ENCODE results near the gene WBP1.
"Not testable (repeated sequence)": the region's sequence is repeated elsewhere in the genome, so short reads cannot be mapped to it uniquely, and the experiment has no call there.

The WBP1 gene

GRCh38 chr2:74482801-74483674 lies 24.8 kb downstream of the WBP1 start, which contains the start of the genes CCDC142 and TTC31:
Gene CCDC142 (minus strand): TSS chr2:74482998. CDS start chr2:74482837, 161 bp downstream.
Gene TTC31 (plus strand): TSS chr2:74483081. CDS start chr2:74483096, 15 bp downstream.
- DNase-seq (ENCODE audit: low read depth, low spot score) = peak; percentile 85

GRCh38 chr2:74483675-74484164 lies 25.5 kb downstream of the WBP1 start:
- not testable (repeated sequence) for DNase-seq (ENCODE audit: low read depth, low spot score)

DNA sequence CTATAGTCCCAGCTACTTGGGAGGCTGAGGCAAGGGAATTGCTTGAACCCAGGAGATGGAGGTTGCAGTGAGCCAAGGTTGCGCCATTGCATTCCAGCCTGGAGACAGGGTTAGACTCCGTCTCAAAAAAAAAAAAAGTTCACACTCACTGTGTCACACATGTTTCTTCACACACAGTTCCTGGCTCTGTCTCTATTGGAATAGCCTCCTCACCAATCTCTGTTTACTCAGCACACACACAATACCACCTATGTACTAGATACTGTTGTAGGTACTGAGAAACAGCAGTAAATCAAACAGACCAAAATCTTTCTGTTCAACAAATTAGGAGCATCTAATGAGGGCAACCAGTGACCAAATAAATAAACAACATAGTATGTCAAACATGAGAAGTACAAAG lies 27.9 kb downstream of the WBP1 start:
- DNase-seq (ENCODE audit: low read depth, low spot score) = no peak

GRCh38 chr2:74488643-74489481 lies 30.6 kb downstream of the WBP1 start:
- no peak for DNase-seq (ENCODE audit: low read depth, low spot score)

DNA sequence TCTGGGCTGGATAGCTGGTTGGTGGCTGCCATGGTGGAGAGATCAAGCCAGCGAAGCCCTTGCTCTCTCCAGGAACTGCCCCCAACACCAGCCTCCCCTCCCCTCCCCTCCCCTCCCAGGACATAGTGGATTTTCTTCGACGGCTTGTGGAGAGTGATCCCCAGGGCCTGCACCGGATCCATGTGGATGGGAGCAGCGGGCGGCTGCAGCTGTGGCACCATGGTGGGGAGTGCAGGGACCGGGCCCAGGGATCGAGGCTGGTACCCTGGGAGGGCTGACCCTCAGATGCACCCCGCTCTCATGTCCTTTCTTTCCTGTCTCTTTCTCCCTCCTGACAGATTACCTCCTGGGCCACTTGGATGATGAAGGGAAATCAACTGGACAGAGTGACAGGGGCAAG lies 31.7 kb downstream of the WBP1 start:
- DNase-seq (ENCODE audit: low read depth, low spot score) = no peak

DNA sequence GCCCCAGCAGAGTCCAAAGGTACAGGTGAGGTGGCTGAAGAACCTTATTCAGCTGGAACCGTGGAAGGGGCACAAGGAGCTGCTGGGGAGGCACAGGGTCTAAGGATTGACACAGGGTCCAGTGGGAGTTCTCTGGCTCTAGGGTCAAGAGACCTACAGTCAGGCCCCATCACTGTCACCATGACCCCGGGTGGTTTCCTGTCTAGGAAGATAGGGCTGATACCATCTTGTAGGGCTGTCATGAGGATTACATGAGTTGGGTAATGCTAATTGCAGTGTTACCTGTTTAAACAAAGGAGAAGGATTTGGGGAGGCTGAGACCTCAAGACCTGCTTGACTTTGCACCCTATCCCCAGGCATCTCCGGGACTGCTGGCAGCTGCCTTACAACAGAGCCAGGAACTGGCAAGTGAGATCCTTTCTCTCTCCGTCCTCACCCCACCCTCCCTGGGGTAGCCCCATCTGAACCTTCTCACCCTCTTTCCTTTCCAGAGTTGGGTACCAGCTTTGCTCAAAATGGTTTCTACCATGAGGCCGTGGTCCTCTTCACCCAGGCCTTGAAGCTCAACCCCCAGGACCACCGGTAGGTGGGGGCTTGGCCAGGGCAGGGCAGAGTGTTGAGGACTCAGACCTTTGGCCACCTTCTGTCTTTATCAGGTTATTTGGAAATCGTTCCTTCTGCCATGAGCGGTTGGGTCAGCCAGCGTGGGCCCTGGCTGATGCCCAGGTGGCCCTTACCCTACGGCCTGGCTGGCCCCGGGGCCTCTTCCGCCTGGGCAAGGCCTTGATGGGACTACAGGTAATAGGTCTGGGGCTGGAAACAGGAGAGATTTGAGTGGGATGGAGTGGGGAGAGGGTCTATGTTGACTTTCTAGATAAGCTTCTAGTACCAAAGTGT lies 33.7 kb downstream of the WBP1 start:
- DNase-seq (ENCODE audit: low read depth, low spot score) = no peak

- no peak for DNase-seq (ENCODE audit: low read depth, low spot score)
Measured at GRCh38 chr2:74493546-74493945, 35.3 kb downstream of the WBP1 start.

- DNase-seq (ENCODE audit: low read depth, low spot score) = no peak
Measured at GRCh38 chr2:74495440-74495839, 37.2 kb downstream of the WBP1 start.

DNA sequence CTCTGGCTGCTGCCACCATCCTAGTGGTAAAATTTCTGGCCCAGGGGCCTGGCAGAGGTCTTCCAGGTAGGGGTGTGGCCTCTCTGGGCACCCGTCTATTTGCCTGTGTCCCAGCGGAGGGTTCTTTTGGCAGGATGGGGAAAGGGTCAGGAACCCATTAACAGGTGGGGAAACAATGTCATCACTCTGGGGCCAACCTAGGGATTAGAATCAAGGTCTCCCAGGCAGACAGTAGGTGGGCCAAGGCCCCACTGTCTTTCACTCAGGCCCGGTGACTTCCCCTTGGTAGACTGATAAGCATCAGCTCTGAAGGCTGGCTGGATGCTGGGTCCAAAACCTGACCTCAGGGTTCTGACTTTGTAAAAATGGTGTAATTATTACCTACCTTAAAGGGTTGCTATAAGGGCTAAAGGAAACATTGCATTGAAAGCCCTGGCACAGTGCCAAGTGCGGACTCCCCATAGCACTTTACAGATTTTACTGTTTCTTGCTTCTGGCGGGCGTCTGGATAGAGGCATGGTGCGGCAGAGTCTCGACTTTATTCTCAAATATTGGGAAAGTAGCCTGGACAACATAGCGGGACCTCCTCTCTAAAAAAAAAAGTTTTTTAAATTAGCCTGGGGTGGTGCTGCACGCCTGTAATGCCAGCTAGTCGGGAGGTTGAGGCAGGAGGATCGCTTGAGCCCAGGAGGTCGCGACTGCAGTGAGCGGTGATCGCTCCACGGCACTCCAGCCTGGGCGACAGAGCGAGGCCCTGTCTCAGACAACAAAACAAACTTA lies 38.9 kb downstream of the WBP1 start:
- no peak for DNase-seq (ENCODE audit: low read depth, low spot score)

- no peak for DNase-seq (ENCODE audit: low read depth, low spot score)
Measured at GRCh38 chr2:74497777-74498499, 39.7 kb downstream of the WBP1 start.

DNA sequence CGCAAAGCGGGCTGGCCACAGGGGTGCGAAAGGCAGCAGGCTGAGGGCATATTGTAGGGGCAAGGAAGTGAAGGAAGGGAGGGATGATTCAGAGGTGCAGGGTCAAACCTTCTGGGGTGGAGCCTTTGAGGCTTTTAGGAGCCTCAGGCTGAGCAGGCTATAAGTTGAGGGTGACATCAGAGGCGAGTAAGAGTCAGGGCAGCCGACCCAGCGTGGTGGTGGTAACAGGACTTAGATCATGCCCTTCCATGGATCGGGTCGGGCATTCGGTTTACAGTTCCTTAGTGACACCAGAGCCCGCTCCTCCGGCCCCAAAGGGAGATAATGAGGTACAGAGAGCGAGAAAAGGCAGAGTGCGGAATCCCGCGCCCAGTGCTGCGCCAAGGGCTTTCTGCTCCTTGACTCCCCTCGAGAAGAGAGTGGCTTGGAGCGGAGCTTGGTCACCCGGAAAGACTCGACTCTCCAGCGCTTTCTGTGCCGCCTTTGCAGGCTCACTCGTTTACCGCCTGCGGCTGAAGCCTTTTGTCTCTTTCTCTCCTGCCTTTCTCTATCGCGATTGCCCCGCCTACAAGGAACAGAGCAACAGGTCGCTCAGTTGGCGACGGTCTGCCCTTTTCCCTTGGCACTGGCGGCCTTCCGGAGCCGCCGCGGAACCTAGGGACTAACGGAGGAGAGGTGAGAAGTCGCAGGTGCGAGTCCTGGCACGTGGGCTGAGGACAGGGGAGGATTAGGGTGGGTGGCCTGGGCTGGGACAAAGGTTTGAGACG lies 40.4 kb downstream of the WBP1 start:
- DNase-seq (ENCODE audit: low read depth, low spot score) = no peak

- DNase-seq (ENCODE audit: low read depth, low spot score) = no peak
Measured at GRCh38 chr2:74499267-74499939, 41.2 kb downstream of the WBP1 start, which contains the start of gene LBX2. Gene LBX2 (minus strand): TSS chr2:74499603. CDS start chr2:74499537, 66 bp downstream.

GRCh38 chr2:74499940-74500577 lies 41.8 kb downstream of the WBP1 start:
- no peak for DNase-seq (ENCODE audit: low read depth, low spot score)

- DNase-seq (ENCODE audit: low read depth, low spot score) = no peak
Measured at GRCh38 chr2:74500578-74500946, 42.3 kb downstream of the WBP1 start.

DNA sequence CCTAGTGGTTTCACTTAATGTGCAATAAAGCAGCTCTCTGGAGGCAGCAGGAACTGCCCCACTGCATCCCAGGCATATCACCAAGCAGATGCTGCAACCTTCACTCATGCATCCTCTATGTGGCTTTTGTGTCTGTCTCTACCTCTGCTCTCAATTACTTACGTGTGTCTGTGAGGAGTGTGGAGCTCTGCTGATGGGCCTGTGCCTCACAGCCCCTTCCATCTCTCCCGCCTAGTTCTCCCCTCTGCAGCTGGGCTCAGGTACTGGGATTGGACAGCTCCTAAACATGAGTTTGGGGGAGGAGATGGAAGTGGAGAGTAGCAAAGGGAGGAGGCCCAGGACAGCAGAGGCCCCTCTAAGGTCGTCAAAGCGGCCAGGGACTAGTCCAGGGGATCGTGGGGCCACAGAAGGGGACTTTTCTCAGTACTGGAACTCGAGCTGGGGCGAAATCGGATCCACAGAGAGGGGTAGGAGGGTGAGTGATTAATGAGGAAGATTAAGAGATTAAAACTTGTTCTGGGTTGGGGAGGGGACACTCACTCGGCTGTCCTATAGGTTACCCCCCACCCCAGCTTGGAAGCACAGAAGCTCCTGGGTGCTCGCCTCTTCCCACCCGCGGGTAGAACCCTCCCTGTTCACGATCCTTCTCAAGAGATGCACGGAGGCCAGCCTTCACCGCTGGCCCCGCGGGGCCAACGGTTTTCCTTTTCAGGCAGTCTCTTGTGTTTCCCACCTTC lies 43.3 kb downstream of the WBP1 start:
- no peak for DNase-seq (ENCODE audit: low read depth, low spot score)

- DNase-seq (ENCODE audit: low read depth, low spot score) = no peak
Measured at GRCh38 chr2:74502147-74502719, 44.0 kb downstream of the WBP1 start.

All from brain pericyte (primary cell).